SK-N-SH treated with all-trans-retinoic acid at 6 μM for 48 hours (cell line): ENCODE results near the gene CDKN1B.

Experiments
- RARB ChIP-seq: fragments of 250-450 bp; sonication (Bioruptor Pico); IDR thresholded peaks from 2 replicates; pipeline ENCODE4 v1.8.0; 2021; ENCODE audit warnings: mild to moderate bottlenecking, moderate library complexity
- TCF4 ChIP-seq: fragments of 250-450 bp; sonication (Bioruptor Pico); IDR thresholded peaks from 2 replicates; pipeline ENCODE4 v1.8.0; 2021; ENCODE audit warnings: mild to moderate bottlenecking, moderate library complexity, borderline replicate concordance
- TF ChIP-seq, protein P1 (sequence below): fragments of 250-450 bp; sonication (Bioruptor Pico); IDR thresholded peaks from 2 replicates; pipeline ENCODE4 v1.5.1; 2020; ENCODE audit warnings: low read depth, mild to moderate bottlenecking, moderate library complexity

DNA sequence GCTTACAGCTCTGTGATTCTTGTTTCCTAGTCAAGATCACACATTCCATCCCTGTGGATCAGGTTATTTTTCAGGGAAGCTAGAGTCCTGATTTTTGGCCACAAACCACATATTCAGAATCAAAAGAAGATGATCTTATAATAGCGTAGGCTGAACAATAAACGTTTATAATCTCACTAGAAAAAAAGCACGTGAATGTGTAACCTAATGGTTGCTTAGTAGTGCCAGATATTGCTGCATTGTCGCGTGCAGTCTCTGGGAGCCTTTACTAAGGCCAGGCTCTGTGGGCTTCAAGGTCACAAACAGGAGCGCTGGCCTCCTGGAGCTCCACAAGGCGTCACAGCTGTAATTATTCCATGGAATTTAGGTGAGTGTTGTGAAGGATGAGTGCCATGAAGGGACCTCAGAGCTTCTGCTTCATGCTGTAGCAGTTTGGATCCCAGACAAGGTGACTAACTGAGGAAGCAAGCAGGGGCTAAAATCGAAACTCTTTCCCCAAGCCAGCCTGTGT lies 17.4 kb downstream of the CDKN1B start:
- TF ChIP-seq, protein P1, sequence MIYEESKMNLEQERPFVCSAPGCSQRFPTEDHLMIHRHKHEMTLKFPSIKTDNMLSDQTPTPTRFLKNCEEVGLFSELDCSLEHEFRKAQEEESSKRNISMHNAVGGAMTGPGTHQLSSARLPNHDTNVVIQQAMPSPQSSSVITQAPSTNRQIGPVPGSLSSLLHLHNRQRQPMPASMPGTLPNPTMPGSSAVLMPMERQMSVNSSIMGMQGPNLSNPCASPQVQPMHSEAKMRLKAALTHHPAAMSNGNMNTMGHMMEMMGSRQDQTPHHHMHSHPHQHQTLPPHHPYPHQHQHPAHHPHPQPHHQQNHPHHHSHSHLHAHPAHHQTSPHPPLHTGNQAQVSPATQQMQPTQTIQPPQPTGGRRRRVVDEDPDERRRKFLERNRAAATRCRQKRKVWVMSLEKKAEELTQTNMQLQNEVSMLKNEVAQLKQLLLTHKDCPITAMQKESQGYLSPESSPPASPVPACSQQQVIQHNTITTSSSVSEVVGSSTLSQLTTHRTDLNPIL (CRISPR knock-in tag) = no peak
- TF ChIP-seq RARB = no peak
- TF ChIP-seq TCF4 (CRISPR knock-in tag) = no peak
